ENCODE data around the gene SMAP1. TPM values are rescaled to one million over a fixed set of nuclear protein-coding genes. Genes with fewer than 3 reads are reported as not detected.

The SMAP1 gene
- total RNA-seq, 1 donor: 20.3 TPM

GRCh38 chr6:70857387-70858077 is 189.8 kb downstream of the SMAP1 start:
- no peak for TF ChIP-seq CTCF (IDR thresholded peaks at IDR 0.05; ENCODE audit: insufficient read depth, low read depth, low read length)
- no peak for DNase-seq (ENCODE audit: low read depth)
- no peak overlapping the region for H3K4me3 ChIP-seq (ENCODE audit: low read depth, low read length)

- H3K4me3 ChIP-seq (ENCODE audit: low read depth, low read length): no peak overlapping the region
- TF ChIP-seq CTCF (IDR thresholded peaks at IDR 0.05; ENCODE audit: insufficient read depth, low read depth, low read length): no peak
- DNase-seq (ENCODE audit: low read depth): no peak
Observed at GRCh38 chr6:70860045-70860444, 192.4 kb downstream of the SMAP1 start.

DNA sequence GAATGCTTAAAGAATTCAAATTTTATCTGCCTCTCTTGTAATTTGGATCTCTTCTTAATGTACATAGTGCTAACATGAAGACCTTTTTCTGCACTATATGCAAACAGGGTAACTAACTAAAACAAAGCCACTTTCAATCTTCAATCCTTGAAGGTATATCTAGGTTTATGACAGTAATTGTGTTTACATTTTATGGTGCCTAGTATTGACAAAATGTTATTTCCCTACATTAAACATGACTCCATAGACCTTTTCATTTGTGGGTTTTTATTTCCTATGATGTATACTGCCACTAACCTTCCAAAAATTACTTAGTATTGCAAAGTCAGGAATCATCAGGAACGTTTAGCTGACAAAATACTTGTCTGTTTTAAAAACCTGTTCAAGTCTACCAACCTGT is 193.2 kb downstream of the SMAP1 start:
- DNase-seq (ENCODE audit: low read depth): no peak
- no peak for TF ChIP-seq CTCF (IDR thresholded peaks at IDR 0.05; ENCODE audit: insufficient read depth, low read depth, low read length)
- no peak overlapping the region for H3K4me3 ChIP-seq (ENCODE audit: low read depth, low read length)

GRCh38 chr6:70863343-70863742 is 195.7 kb downstream of the SMAP1 start:
- no peak overlapping the region for H3K4me3 ChIP-seq (ENCODE audit: low read depth, low read length)
- no peak for TF ChIP-seq CTCF (IDR thresholded peaks at IDR 0.05; ENCODE audit: insufficient read depth, low read depth, low read length)
- no peak for DNase-seq (ENCODE audit: low read depth)

DNA sequence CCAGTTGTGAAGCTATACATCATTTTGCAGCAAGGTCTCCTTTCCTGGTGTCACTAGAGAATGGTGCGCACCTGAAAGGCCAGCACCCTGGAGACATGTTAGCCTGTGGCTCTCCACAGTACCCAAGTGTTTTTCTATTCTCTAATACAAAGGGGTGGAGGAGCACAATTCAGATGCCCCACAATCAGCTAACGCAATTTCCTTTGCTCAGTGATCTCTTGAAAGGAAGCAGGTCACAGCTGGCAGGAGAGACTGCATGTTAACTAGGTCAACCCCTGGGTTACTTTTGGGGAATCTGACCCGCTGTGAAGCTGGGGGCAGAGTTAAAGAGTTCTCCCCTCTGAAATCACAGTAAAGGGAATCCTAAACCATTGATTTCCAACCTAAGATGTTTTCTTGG is 196.7 kb downstream of the SMAP1 start:
- no peak overlapping the region for H3K4me3 ChIP-seq (ENCODE audit: low read depth, low read length)
- DNase-seq (ENCODE audit: low read depth): no peak
- TF ChIP-seq CTCF (IDR thresholded peaks at IDR 0.05; ENCODE audit: insufficient read depth, low read depth, low read length): no peak

- no peak for TF ChIP-seq CTCF (IDR thresholded peaks at IDR 0.05; ENCODE audit: insufficient read depth, low read depth, low read length)
- no peak for DNase-seq (ENCODE audit: low read depth)
- H3K4me3 ChIP-seq (ENCODE audit: low read depth, low read length): no peak overlapping the region
Observed at GRCh38 chr6:70872469-70872868, 204.8 kb downstream of the SMAP1 start.
